NK-92 treated with Interleukin-12 subunit alpha and Interleukin-12 subunit beta, amount 100 ng/mL, for 24 hours (cell line): ENCODE data around the gene SUSD4.

Source experiments
- DNase-seq: peaks from one replicate; lab custom pipeline; 2025; lab: John Stamatoyannopoulos, UW

The SUSD4 gene

DNA sequence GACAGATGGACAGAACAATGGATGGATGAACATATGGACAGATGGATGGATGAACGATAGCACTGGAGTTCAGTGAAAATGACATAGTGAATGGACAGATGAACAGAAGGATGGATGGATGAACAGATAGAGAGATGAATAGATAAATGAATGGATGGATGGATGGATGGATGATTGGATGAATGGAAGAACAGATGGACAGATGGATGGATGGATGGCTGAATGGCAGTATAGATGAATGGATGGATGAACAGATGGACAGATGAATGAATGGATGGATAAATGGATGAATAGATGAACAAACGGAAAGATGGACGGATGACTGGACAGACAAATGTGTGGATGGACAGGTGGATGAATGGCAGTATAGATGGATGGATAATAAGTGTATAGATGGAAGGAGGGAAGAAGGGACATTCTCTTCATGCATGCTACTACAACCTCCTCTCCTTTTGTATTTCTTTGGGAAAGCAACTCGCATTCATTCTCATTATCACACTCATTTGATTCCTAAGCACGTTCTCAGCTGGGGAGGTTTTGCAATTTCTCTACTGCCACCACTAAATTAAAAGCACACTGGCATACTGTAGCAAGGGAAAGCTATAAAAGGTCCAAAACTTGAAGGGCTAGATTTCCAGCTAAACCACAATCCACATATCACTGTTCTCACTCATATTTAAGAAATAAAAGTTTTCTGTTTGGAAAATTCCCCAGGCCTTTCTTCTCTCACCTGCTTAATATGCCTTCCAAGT is 34.1 kb downstream of the SUSD4 start:
- DNase-seq, result no peak

DNA sequence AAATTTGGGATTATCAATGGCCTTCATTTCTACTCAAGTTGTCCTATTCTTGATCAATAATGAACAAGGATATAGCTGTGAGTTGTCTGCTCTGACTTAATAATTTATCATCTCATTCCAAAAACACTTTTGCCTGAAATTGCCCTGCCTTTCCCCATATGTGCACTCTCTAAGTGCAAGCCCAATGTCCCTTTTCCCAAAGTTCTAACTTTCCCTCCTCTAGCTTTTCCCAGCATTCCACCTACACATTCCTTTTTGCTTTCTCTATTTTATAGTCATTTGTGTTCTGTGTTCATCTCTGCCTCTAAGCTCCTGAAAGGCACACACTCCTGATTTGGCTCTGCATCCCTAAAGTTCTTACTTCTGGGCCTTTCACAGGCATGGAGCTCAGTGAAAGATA is 34.7 kb downstream of the SUSD4 start:
- DNase-seq, result no peak

DNA sequence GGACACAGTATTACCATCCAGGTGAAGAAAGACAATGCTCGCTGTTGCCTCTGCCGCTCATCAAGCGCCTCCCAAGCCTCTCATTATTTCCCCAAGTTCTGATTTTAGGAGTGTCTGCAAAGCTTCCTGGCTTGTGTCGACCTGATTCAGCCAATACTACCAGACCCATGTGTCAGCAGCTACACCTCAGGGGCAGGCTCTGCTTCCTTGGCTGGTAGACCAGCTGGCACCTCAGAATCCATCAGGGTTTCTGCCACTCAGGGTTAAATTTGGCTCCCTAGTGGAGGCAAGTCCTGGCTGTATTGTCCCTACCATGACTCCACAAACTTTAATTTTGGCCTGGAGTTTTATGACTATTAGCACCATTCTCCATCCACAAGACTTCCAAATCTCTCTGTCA is 35.4 kb downstream of the SUSD4 start:
- no peak for DNase-seq

DNA sequence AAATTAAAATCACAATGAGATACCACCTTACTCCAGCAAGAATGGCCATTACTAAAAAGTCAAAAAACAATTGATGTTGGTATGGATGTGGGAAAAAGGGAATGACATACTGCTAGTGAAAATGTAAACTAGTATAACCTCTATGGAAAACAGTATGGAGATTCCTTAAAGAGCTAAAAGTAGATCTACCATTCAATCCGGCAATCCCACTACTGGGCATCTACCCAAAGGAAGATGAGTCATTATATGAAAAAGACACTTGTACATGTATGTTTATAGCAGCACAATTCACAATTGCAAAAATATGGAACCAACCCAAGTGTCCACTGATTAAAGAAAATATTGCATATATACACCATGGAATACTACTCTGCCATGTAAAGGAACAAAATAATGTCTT is 37.2 kb downstream of the SUSD4 start:
- no peak for DNase-seq

DNA sequence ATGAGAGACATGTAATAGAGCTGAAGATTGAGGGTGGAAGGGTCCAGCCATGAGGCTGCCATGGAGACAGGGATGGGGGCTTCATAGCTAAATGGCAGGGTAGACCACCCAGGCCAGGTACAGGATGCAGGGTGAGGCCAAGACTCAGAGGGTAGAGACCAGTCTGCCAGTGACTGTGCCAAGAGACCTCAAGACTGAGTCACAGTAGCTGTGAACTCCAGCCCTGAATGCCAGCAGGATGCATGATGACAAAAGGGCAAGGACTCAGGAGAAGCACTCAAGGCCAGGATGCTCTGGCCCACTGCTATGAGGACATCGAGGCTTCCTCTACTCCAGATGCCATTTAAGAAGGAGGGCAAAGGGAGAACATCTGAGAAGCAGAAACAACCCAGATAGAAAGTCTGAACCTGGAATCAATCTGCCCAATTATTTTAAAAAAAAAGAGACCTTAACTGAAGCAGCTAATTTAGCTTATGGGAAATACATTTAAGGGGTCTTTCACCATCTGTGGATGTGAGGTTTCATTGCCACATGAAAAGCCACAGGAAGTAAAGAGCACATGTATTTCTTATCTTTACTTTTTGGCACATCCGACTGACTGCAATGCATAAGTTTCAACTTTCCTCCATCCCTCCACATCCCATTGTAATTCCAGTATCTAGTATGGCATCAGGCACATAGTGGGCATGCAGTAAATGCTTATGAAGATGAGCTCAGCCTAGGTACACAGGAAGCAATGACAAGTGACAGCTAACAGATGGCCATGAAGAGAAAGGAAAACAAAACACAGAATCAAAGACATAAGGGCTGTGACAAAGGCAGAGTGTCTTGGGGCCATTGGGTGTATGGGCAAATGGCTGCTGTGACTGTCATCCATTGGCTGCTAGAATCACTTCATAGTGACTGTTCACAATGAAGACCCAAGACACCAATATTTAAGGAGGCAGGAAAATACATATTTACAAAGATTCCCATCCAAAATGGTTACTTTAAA is 40.2 kb downstream of the SUSD4 start:
- no peak for DNase-seq

DNA sequence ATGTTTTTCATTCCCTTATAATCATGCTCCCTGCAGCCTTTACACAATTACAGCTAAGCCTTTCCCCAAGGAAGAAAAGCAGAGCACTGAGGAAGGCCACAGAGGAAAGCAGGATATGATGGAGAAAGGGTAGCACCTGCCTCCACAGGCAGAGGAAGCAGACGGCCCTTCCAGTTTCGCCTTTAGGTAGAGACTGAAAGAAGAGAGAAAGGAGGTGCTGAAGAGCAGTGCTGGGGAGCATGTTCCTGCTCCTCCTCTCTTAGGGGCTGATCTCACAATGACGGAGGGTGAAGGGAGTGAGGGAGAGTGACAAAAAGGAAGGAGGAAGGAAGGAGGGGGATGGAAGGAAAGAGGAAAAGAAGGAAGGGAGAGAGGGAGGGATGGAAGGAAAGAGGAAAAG is 41.1 kb downstream of the SUSD4 start:
- DNase-seq, result no peak

DNA sequence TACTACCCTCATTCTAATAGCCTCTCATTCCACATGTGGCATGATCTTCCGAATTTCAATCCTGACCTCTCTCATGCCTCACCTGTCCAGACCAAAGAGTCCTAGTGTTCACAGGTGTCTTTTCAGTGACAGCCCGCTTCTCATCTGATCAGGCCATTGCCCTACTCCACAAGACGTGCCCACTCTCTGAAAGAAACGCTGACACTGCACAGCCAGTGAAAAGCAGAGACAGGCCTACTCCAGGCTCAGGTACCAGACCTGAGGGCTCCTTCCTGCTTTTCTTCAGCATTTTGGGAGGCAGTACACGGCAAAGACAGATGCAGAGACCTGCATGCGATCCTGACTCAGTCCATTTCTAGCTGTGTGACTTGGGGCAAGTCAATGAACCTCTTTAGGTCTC is 43.0 kb downstream of the SUSD4 start:
- DNase-seq, result no peak

DNA sequence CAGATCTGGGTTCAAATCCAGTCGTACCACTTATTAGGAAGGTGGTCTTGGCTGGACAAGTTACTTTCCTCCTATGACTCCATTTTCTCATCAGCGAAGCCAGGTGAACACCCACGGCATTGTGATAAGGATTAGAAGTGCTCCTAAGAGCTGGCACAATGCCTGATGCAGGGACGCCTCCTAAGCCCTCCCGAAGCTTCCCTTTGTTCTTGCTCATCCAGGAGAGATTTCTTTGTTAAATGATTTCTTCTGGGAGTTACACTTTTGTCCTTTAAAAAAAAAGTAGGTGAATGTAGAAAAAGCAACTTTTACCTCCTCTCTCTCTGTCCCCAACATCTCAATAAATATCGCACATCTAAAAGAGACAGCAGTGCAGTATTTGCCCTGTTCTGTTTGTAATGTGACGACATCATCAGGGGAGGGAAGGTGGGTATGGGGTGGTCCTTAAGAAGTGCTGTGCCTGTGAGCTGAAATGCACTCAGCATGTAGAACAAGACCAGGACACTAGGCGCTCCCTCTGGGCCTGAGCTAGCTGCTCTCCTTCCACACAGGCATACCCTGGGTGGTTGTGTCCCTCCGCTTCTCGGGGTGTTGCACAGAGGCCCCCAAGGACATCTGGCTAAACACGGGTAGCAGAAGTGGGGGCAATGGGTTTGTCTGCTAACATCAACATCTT is 43.9 kb downstream of the SUSD4 start:
- no peak for DNase-seq

DNA sequence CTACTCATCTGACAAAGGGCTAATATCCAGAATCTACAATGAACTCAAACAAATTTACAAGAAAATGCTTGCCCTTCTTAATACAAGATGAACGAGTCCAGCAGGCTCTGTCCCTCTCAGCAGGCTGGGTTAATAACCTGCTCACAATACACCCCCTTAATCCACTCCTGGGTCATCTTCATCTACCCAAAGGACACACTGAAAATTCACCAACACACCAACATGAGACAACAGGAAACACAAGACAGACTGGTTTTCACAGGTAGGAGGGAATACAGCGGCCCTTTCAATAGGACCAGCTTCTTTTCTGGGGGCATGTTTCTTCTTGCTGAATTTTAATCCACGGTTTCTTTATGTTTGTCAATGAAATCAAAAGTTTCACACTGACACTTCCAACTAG is 44.6 kb downstream of the SUSD4 start:
- no peak for DNase-seq

DNA sequence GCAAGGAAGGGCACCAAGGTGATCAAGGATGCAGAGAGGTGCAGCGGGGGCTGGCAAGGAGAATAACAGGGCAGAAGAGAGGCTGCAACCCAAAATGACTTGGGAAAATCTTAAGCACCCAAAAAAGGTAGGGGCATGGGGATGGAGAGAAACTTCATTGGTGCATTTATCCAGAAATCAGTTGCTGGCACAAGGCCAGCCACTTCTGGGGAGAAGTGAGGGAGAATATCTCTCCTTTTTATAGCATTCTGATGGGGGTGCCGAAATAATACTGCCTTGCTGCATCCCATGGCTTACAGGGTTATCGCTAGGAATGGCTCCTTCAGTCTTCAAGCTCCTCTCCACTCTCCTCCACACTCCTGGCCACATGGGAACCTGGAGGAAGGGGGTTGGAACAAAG is 47.9 kb downstream of the SUSD4 start:
- DNase-seq, result no peak

DNA sequence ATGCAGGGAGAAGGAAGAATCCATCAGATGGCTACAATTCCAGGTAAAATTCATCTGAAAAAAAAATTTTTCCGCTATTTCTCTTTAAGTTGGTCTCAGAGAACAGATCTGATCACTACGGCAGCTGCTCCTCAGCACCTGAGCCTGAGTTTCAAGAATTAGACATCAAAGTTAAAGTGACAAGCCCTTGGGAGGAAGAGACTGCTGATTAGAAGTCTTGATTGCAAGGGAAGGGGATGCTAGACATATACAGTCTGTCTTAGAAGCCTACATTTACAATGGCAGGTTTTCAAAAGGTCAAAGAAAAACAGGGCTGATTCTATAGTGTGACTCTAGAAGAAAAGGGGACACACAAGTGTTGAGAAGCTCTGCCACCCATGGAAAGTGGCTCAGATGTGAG is 48.3 kb downstream of the SUSD4 start:
- DNase-seq, result no peak

DNA sequence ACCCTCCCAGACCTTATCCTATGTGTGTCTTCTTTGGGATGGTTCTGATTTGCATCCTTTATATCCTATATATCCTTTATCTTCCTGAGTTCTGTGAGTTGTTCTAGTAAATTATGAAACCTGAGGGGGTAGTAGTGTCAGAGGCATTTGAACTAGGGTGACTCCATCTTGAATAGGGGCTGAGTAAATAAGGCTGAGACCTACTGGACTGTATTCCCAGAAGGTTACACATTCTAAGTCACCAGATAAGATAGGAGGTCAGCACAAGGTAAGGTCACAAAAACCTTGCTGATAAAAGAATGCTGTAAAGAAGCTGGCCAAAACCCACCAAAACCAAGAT is 50.6 kb downstream of the SUSD4 start:
- DNase-seq, result no peak

DNA sequence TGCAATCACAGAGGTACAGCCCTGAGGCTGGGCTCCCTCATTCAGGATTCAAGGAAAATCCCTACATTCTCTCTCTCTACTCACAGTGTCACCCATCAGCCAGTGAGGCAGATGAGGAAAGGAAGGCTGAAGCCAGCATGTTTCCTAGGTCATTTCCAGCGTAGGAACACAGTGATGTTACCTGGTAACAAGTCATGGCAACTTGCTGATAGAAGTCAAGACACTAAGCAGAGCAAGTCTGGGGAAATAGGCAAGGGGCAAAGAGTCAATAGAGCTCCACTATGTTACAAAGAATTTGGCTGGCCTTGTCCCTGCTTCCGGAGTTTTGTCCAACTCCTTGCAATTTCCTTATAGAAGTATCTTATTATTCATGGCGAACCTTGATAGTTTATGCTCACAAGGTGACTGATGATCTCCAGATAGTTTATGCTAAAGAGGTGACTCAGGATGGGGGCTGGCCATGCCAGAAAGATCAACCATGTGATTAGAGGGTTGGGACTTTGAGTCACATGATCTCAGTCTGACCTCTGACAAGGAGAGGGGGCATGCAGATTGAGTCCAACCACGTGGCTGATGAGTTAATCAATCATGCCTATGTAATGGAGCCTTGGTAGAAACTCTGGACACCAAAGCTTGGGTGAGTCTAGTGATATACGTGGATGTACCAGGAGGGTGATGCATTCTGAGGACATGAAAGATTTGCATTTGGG is 51.1 kb downstream of the SUSD4 start:
- no peak for DNase-seq

DNA sequence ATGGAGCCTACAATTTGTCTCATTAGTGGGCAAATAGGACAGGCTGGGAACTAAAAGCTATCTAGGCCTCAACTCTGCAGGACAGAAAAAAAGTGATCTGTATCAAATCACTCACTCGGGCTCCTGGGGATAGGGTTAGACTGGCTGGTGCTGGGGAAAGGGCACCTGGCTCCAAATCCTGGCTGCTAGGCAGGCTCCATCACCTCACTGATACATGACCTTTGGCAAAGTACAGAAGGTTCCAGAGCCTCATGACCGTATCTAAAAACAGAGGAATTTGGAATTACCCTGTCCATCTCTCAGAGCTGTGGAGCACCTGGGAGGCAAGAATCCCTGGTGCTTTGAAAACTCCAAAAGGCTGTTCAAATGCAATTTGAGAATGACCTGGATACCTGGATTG is 51.7 kb downstream of the SUSD4 start:
- no peak for DNase-seq

DNA sequence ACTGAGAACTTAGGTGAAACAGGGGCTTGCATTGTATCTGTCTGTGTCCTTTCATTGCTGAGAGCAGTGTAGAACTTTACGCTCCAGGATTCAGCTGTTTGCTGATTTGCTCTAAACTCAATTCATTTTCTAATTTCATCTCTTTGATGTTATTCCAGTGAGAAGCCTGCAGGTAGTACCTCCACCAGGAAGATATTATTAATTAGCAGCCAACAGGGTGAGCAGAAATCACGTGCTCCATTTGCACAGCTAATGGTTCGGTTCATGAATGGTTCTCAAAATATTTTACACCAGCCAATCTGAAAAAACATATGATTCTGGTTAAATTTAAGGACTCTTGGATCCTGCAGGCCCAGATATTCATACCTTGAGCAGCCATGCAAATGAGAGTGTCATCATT is 52.1 kb downstream of the SUSD4 start:
- DNase-seq, result no peak

DNA sequence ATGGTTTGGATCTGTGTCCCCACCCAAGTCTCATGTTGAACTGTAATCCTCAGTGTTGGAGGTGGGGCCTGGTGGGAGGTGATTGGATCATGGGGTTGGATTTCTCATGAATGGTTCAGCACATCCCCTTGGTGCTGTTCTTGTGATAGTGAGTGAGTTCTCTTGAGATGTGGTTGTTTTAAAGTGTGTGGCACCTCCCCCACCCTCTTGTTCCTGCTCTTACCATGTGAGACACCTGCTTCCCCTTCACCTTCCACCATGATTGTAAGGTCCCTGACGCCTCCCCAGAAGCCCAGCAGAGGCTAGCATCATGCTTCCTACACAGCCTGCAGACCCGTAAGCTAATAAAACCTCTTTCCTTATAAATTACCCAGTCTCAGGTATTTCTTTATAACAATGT is 55.8 kb downstream of the SUSD4 start:
- no peak for DNase-seq

DNA sequence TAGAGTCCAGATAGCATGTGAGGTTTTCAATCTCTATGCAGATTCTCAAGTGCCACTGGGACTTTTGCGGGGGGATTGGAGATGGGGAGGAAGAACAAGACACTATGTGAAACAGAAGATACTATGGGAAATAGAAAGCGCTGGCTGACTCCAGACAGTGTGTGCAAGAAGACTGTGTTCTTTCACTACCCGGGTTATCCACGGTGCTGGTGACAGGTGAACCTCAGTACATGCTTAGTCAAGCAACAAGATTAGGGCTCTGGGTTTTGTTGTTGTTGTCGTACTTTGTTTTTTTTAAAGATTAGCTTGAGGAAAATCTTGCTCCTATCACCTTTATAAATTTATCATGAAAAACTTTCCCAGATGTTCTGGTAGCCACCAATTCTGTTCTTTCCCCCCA is 56.4 kb downstream of the SUSD4 start:
- no peak for DNase-seq

DNA sequence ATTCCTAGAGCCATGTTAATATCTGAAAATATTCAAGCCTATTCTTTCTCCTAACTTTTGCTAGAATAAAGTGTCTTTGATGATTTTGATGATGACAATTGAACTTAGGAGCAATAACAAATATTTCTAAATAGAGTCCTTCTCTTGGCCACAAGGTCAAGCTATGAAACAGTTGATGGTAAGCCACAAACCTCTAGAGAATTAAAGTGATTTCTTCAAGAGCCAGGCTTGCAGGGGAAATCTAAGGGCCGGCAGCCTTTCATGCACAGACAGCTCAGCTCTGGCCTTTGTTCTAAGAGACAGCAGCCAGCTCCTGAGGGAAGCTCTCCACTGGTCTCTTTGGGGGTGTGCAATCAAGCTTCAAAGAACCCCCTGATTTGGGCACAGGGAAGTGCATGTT is 59.0 kb downstream of the SUSD4 start:
- no peak for DNase-seq

DNA sequence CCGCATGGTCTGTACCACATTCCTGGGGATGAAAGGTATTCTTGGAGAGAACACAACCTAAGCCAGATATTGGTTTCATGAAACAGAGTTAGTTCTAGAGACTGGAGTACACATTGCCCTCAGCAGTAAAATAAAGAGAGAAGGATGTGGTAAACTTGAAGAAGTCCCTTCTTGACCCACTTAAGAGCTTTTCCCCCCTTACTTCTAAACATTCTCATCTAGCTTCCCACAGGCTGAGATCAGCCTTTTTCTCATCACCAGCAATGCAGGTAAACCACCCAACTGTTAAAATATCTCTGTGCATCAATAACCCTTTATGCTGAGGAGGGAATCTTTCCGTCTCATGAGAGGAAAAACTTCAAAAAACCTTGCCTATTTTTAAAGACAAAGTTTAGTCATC is 62.6 kb downstream of the SUSD4 start:
- DNase-seq, result no peak

DNA sequence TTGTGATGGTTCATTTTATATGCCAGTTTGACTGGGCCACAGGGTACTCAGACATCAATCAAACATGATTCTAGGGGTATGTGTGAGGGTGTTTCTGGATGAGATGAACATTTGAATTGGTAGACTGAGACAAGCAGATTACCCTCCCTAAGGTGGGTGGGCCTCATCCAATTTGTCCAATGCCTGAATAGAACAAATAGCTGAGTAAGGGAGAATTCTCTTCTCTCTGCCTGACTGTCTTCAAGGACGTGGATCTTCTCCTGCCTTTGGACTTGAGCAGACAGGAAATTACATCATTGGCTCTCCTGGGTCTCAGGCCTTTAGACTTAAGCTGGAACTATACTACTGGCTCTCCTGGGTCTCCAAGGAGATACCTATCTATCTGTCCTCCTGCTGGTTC is 64.4 kb downstream of the SUSD4 start:
- DNase-seq, result no peak

DNA sequence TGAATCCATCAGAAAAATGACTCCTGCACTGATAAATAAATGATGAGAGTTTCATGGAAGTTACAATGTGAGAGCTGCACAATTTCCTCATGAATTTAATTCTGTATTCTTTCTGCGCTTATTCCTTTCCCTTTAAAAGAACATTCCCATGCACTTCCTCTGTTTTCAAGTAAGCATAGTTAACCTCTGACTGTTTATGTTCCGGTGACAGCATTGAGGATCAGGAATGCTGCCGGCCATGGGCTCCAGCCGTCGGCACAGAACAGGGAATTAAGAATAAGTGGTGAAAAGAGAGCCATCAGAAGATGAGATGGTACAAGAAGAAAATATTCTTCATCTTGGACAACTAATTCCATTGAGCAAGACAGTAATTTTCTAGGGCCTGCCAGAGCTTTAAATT is 65.3 kb downstream of the SUSD4 start:
- DNase-seq, result no peak

DNA sequence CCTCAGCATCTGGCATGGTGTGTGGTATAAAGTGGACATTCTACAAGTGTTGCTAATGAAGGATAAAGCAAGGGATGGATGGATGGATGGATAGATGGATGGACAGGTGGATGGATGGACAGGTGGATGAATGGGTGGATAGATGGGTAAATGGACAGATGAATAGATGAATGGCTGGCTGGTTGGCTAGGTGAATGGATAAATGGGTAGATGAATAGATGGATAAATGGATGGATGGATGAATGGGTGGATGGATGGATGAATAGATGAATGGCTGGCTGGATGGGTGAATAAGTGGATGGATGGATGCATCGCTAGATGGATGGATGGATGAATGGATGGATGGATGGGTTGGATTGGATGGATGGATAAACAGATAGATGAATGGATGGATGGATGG is 66.2 kb downstream of the SUSD4 start:
- DNase-seq, result no peak
